Lung (tissue), 12 donors: ENCODE results near the gene CDH4. TPM values are rescaled to one million over a fixed set of nuclear protein-coding genes. Genes with fewer than 3 reads are reported as not detected.
A peak's percentile ranks its signal among the peaks of the same experiment; 100 is the strongest.

Source experiments
- ATAC-seq: fragments of 200-7000 bp; cut with Tn5 transposase; one replicate; pipeline ENCODE4 v1.9.1; 2020; ENCODE audit warnings: moderate number of reproducible peaks; ENCODE audit not compliant: insufficient read depth, low FRiP score
- DNase-seq, 3 donors: peaks; one replicate each; pipeline ENCODE4 v3.0.0-alpha.2; 2013 to 2017
- H3K27ac ChIP-seq, 2 donors: one replicate each; pipeline ENCODE4 v1.5.1; 2013; ENCODE audit warnings: mild to moderate bottlenecking in 2 of 2, moderate library complexity in 2 of 2, control low read depth in 1 of 2, inconsistent platforms in 1 of 2, low read depth in 1 of 2, low read length in 1 of 2
- H3K27me3 ChIP-seq, 3 donors: one replicate each; pipeline ENCODE4 v1.5.1; 2013; ENCODE audit warnings: low read length in 2 of 3; ENCODE audit not compliant: control insufficient read depth in 3 of 3, insufficient read depth in 3 of 3
- H3K36me3 ChIP-seq, 4 donors: one replicate each; pipeline ENCODE4 v1.5.1; 2013; ENCODE audit warnings: low read length in 4 of 4, mild to moderate bottlenecking in 1 of 4, moderate library complexity in 1 of 4; ENCODE audit not compliant: control insufficient read depth in 4 of 4, insufficient read depth in 4 of 4
- H3K4me1 ChIP-seq, 5 donors: one replicate each; pipeline ENCODE4 v1.5.1; 2013; ENCODE audit warnings: low read length in 5 of 5, mild to moderate bottlenecking in 2 of 5, moderate library complexity in 1 of 5; ENCODE audit not compliant: control insufficient read depth in 5 of 5, insufficient read depth in 5 of 5
- H3K4me3 ChIP-seq: one replicate; pipeline ENCODE4 v1.5.1; 2013; ENCODE audit warnings: mild to moderate bottlenecking, control low read depth, moderate library complexity
- H3K9ac ChIP-seq, 2 donors: one replicate each; pipeline ENCODE4 v1.5.1; 2013; ENCODE audit warnings: low read length in 2 of 2, control low read depth in 1 of 2; ENCODE audit not compliant: insufficient read depth in 1 of 2
- H3K9me3 ChIP-seq, 4 donors: one replicate each; pipeline ENCODE4 v1.5.1; 2013; ENCODE audit warnings: low read length in 3 of 4, mild to moderate bottlenecking in 1 of 4, moderate library complexity in 1 of 4; ENCODE audit not compliant: control insufficient read depth in 4 of 4, insufficient read depth in 3 of 4
- CTCF ChIP-seq: IDR thresholded peaks from 2 replicates; pipeline ENCODE4 v1.5.1; 2012; ENCODE audit warnings: mild to moderate bottlenecking; ENCODE audit errors: control extremely low read depth, extremely low read depth
- WGBS, 2 donors: extraction: QIAGEN DNeasy Blood & Tissue Kit; methylation state at CpG; one replicate each; pipeline ENCODE4 v1.1.7; 2013; 5-methylcytosine and 5-hydroxymethylcytosine counted together
- polyA plus RNA-seq, 2 donors: library from polyadenylated mRNA; stranded (reverse); fragments of 200-250 nt; gene quantifications; one replicate each; pipeline ENCODE4 v1.2.1, GENCODE V29; 2013
- total RNA-seq, 2 donors: library from RNA; depleted of rRNA in 1 of 2; stranded (reverse); fragments of >200 nt in 1 of 2; gene quantifications; one replicate each; pipeline ENCODE4 v1.2.1, GENCODE V29; 2014 to 2021
- donor health status: control.
- donor health status: control.
- donor health status: Bipolar disorder and iron deficiency.
- donor health status: healthy.
- donor health status: DM: yes; HTN: yes; CAD: no.

Gene CDH4
- total and polyA plus RNA-seq, 4 donors = 0.10 to 2.1 (median 0.34) TPM

DNA sequence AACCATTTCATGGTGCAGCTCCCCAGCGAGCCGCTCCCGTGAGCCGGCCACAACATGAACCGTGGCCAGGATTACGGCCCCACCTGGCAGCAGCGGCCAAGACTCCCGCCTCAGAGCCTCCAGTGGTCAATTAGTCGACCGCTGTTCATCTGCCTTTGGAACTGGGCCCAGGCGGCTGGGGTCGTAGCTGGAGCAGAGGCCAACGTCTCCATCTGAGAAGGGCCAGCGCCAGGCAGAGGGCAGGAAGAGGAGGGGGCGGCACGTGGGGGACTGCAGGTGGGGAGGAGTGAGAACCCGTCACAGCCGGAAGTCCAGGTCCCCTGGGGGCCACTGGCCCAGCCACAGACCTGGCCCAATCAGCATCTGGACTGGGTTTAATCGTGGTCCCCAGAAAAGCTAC lies 629.4 kb downstream of the CDH4 start:
- no peak overlapping the region for H3K9ac ChIP-seq
- no peak overlapping the region for H3K27ac ChIP-seq
- no peaks in the 10 kb centered on the region for H3K36me3 ChIP-seq
- H3K9me3 ChIP-seq = no peaks in the 10 kb centered on the region
- ATAC-seq (no peak), DNase-seq (no peak)
- WGBS, 2 donors = 72 to 83% methylated on average over 19 of the region's 19 CpGs
- H3K27me3 ChIP-seq = peaks cover 0 to 3% (median 0%) of the 10 kb centered on the region in 3 donors
- TF ChIP-seq CTCF = no peak
- H3K4me3 ChIP-seq = no peak overlapping the region
- H3K4me1 ChIP-seq = no peaks in the 10 kb centered on the region

DNA sequence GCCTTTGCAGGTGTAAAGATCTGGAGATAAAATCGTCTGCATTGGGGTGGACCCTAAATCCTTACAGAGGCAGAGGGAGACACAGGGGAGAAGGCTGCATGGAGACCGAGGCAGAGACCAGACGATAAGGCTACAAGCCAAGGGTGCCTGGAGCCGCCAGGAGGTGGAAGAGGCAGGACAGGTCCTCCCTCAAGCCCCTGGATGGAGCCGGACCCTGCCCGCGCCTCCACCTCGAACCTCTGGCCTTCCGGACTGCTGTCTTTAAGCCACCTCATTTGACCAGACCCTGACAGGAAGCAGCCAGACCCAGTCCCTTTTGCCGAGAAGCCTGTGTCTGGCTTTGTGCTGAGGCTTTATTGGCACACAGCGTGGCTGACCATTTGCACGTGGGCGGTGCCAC lies 629.8 kb downstream of the CDH4 start:
- Histone ChIP-seq H3K4me3 (no peak overlapping the region), H3K9me3 (no peaks in the 10 kb centered on the region), H3K9ac (no peak overlapping the region), H3K4me1 (no peaks in the 10 kb centered on the region), H3K27ac (no peak overlapping the region), H3K36me3 (no peaks in the 10 kb centered on the region), H3K27me3 (peaks cover 0 to 3% (median 0%) of the 10 kb centered on the region in 3 donors)
- TF ChIP-seq CTCF = no peak
- no peak for ATAC-seq
- no peak for DNase-seq
- 83 to 84% methylated on average over 13 of the region's 13 CpGs for WGBS, 2 donors

DNA sequence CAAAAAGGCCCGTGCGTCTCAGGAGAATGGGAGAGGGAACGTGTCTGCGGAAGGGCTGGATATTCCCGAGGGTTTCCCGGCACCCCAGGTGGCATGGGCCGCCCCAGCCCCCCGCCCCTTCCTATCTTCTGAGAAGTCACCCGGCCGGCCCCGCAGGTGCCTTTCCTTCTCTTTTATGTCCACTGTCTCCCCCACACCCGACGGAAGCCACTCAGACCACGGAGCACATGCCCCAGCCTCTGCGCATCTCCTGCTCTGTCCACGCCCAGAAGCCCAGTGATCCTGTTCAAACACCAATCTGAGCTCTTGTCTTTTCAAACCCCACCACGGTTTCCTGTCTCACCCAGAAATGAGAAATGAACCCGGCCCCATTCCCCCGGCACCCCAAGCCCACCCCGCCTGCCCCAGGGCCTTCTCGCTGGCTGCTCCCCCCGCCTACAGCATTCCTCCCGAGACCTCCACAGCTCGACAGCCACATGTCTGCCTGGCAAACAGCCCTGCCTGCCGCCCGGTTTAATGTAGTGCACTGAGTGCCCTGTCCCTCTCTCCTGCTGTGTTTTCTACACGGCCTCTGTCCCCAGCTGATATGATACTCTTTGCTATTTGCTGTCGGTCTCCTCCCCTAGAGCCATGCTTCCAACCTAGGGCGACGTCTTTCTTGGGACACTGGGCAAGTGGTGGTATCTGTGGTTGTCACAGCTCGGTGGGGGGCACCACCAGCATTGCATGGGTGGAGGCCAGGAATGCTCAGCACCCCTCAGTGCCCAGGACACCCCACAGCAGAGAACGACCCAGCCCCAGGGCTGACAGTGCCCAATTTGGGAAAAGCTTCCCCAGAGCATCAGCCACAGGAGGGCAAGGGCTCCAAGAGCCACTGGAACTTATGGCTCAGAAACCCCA lies 630.9 kb downstream of the CDH4 start:
- ATAC-seq = no peak

More for the DNA sequence above, 630.9 kb downstream of the CDH4 start:
- TF ChIP-seq CTCF = no peak
- Histone ChIP-seq H3K9me3 (no peaks in the 10 kb centered on the region), H3K36me3 (no peaks in the 10 kb centered on the region), H3K9ac (no peak overlapping the region), H3K4me1 (no peaks in the 10 kb centered on the region), H3K27ac (no peak overlapping the region), H3K4me3 (no peak overlapping the region), H3K27me3 (peaks cover 0 to 6% (median 0%) of the 10 kb centered on the region in 3 donors)
- DNase-seq = peak; percentile 30 to 46 (median 45)
- WGBS, 2 donors = 56 to 59% methylated on average over 32 of the region's 32 CpGs
